Astrocyte of the spinal cord (primary cell): ENCODE results near the gene TUBD1.
A peak's percentile ranks its signal among the peaks of the same experiment; 100 is the strongest.

ENCODE experiments used
- DNase-seq: peaks from one replicate; pipeline ENCODE4 v3.0.0; 2011; ENCODE audit warnings: low read depth, low spot score
- H3K4me3 ChIP-seq: 2 replicates; pipeline ENCODE4 v1.5.1; 2011; ENCODE audit warnings: low read depth, mild to moderate bottlenecking, low read length, moderate library complexity
- in situ Hi-C: cut with HindIII; loops from 2 replicates; pipeline ENCODE4 v1.10.0; 2017; ENCODE audit warnings: low sequenced_read_pairs
- TF ChIP-seq, protein P1 (sequence below): IDR thresholded peaks from 2 replicates; pipeline ENCODE4 v1.5.1; 2012; ENCODE audit warnings: low read depth, mild to moderate bottlenecking, low read length, inconsistent platforms

Gene TUBD1

DNA sequence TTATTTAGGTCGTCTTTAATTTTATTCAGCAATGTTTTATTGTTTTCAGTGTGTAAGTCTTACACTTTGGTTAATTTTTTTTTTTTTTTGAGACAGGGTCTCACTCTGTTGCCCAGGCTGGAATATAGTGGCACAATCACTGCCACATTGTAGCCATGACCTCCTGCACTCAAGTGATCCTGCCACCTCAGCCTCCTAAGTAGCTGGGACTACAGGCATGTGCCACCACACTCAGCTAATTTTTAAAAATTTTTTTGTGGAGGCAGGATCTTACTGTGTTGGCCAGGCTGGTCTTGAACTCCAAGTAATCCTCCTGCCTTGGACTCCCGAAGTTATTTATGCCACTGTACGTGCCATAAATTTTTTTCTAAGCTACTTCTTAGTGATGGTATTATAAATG, 14.7 kb upstream of the TUBD1 start:
- no peak overlapping the region for H3K4me3 ChIP-seq

DNA sequence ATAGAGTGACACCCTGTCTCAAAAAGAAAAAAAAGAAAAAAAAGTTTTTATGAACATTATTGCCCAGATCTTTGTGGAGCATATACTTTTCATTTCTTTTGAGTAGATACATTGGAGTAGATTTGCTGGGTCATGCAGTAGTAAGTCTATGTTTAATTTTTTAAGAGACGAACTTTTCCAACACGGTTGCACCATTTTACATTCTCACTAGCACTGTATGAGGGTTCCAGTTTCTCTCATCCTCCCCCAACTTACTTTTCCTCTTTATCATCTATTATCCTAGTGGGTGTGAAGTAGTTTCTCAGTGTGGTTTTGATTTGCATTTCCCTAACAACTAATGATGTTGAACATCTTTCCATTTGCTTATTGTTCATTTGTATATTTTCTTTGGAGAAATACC, 10.7 kb upstream of the TUBD1 start:
- in situ Hi-C loops = no loop called here
- no peak overlapping the region for H3K4me3 ChIP-seq
- TF ChIP-seq, protein P1, sequence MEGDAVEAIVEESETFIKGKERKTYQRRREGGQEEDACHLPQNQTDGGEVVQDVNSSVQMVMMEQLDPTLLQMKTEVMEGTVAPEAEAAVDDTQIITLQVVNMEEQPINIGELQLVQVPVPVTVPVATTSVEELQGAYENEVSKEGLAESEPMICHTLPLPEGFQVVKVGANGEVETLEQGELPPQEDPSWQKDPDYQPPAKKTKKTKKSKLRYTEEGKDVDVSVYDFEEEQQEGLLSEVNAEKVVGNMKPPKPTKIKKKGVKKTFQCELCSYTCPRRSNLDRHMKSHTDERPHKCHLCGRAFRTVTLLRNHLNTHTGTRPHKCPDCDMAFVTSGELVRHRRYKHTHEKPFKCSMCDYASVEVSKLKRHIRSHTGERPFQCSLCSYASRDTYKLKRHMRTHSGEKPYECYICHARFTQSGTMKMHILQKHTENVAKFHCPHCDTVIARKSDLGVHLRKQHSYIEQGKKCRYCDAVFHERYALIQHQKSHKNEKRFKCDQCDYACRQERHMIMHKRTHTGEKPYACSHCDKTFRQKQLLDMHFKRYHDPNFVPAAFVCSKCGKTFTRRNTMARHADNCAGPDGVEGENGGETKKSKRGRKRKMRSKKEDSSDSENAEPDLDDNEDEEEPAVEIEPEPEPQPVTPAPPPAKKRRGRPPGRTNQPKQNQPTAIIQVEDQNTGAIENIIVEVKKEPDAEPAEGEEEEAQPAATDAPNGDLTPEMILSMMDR = no peak
- no peak for DNase-seq

More for the DNA sequence above, 14.7 kb upstream of the TUBD1 start:
- no peak for DNase-seq
- TF ChIP-seq, protein P1 = no peak
- in situ Hi-C loops = no loop called here

DNA sequence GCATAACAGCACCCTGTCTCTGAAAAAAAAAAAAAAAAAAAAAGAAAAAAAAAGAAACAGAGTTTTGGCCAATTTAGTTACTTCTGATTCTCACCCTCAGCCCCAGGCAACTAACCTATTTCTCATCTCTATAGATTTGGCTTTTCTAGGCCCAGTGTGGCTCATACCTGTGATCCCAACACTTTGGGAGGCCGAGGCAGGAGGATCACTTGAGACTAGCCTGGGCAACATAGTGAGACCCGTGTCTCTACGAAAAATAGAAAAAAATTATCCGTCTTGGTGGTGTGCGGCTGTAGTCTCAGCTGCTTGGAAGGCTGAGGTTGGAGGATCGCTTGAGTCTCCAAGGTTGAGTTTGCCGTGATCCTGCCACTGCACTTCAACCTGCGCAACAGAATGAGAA, 8.9 kb upstream of the TUBD1 start:
- in situ Hi-C loops = no loop called here
- DNase-seq = no peak
- TF ChIP-seq, protein P1 = no peak
- H3K4me3 ChIP-seq = no peak overlapping the region

DNA sequence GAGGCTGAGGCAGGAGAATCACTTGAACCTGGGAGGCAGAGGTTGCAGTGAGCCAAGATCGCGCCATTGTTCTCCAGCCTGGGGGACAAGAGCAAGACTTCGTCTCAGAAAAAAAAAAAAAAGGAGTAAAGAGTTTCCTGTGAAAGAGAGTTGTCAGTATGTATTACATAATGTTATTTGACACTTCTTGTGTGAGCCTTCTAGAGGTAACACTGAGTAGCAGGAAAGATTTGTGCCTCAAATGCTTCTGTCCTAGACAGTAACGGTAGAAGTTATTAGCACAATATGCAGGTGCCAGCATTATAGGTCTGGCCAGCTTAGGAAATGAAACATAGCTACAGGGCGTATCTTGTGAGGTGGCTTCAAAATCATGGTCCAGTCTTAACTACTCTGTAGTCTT, 6.4 kb upstream of the TUBD1 start:
- DNase-seq = no peak
- in situ Hi-C loops = no loop called here

DNA sequence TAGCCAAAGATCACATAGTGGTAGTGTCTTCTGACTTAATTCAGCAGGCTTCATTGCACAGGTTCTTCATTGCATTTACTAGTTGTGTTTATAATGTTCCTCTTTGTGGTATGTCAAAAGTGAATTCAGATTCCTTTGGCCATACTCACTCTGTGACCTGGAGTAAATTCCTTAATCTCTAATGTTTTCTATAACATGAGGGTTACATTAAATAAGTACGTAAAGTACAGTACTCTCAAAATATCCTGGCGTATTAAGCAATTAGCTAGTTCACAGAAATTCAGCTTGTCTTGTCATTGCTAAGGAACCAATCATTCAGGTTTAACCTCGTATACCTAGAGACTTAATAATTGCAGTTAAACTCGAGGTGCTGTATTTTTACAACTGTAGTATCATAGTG, 4.3 kb upstream of the TUBD1 start:
- TF ChIP-seq, protein P1 = no peak
- no peak overlapping the region for H3K4me3 ChIP-seq
- peak; percentile 21 for DNase-seq
- in situ Hi-C loops = no loop called here

More for the DNA sequence above, 6.4 kb upstream of the TUBD1 start:
- H3K4me3 ChIP-seq = no peak overlapping the region
- TF ChIP-seq, protein P1 = no peak

DNA sequence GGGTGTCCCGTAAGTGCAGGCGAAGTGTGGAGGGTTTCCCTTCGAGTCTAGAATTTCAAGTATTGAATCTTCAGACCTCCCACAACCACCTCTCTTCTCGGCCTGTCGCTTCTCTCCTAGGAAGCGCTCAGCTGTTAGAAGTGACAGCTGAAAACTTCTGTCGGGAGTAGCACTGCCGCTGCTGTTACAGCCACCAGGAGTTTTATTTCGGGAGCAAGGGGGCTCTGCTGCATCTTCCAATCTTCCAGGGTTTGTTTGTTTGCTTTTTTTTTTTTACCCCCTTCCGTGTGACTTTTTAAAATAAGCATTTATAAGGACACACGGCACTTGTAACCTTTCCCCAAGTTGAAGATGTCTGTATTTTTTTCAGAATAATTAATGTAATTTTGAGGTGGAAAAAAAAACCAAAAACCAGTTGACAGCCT, 945 bp upstream of the TUBD1 start:
- in situ Hi-C loops = no loop called here
- peak overlapping the region; percentile 92 for H3K4me3 ChIP-seq
- TF ChIP-seq, protein P1 = peak; percentile 5
- peak; percentile 23 for DNase-seq

DNA sequence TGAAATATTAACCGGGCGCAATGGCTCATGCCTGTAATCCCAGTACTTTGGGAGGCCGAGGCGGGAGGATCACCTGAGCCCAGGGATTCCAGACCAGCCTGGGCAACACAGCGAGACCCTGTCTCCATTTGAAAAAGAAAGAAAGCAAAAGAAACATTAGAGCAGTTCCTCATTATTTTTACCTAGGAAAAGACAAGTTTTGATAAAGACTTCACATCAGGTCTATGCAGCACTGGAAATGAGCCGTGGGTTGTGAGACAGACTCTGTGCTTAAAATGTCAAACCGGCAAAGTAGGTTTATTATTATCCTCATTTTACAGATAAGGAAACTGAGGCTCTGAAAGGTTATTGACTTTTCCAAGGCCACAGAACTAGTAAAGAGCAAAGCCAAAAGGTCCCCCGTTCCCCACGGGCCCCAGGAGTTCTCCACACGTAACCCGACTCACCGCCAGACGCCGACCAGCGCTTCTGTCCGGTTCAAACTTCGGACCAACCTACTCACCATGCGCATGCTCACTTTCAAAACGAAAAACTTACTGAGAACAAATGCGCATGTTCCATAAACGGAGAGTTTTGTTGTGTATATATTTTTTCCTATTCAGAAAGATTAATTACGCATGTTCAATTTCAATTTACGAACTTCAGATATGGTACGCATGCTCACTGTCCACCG, 356 bp downstream of the TUBD1 start:
- in situ Hi-C loops = no loop called here
- peak overlapping the region; percentile 92 for H3K4me3 ChIP-seq
- TF ChIP-seq, protein P1 = no peak
- peak; percentile 99 for DNase-seq
